HepG2 (cell line): ENCODE results near the gene TOX2. TPM values are rescaled to one million over a fixed set of nuclear protein-coding genes. Genes with fewer than 3 reads are reported as not detected.

Experiments used
- ATAC-seq: fragments of 200-7000 bp; cut with Tn5 transposase; 3 replicates; pipeline ENCODE4 v1.9.1; 2020; ENCODE audit warnings: mild to moderate bottlenecking, moderate library complexity
- BruUV-seq: library from RNA; stranded (reverse); fragments of 400-500 nt; replicated peaks from 2 replicates; lab custom pipeline; 2021; lab: Mats Ljungman, UMichigan
- CTCF ChIA-PET: fragments of 300-600 bp; formaldehyde crosslinking; extraction: SDS; loops from one replicate; lab custom pipeline; 2021; ENCODE audit warnings: low total read pairs, inconsistent platforms, low intra/inter-chr PET ratio; lab: Yijun Ruan, JAX
- POLR2A ChIA-PET: fragments of 350-600 bp; sonication (Branson Sonifier 250); formaldehyde crosslinking; loops from one replicate; lab custom pipeline; 2020; ENCODE audit warnings: antibody characterized with exemption, inconsistent platforms; lab: Yijun Ruan, JAX
- DNase-seq: peaks from one replicate; pipeline ENCODE4 v3.0.0-alpha.2; 2015; ENCODE audit warnings: low spot score
- FAIRE-seq: peaks from 3 replicates; lab custom pipeline; 2011; peaks lifted over from hg19 to GRCh38; lab: Jason Lieb, UNC
- H2AFZ ChIP-seq: one replicate; pipeline ENCODE4 v1.6.1; 2011; ENCODE audit warnings: low read length, inconsistent platforms
- H3K27ac ChIP-seq: fragments of 300-600 bp; 3 replicates; pipeline ENCODE4 v1.8.0; 2011; ENCODE audit warnings: mixed run types, mild to moderate bottlenecking, mixed read lengths, low read length, inconsistent platforms; ENCODE audit not compliant: insufficient read depth; ENCODE audit errors: extremely low read length
- H3K27me3 ChIP-seq, 2 experiments: fragments of 200-600 bp in 1 of 2; 2 replicates in 1 of 2; 3 replicates in 1 of 2; pipeline versions ENCODE4 v1.6.0 to v1.8.0; 2011; ENCODE audit warnings: low read length in 2 of 2, mild to moderate bottlenecking in 2 of 2, moderate library complexity in 2 of 2, inconsistent platforms in 1 of 2; ENCODE audit not compliant: insufficient read depth in 2 of 2, control insufficient read depth in 1 of 2
- H3K36me3 ChIP-seq, 2 experiments: fragments of 200-600 bp in 1 of 2; replicated peaks in 1 of 2; 2 replicates in 1 of 2; 3 replicates in 1 of 2; pipeline versions ENCODE4 v1.5.1 to v1.8.0; 2011; ENCODE audit warnings: low read length in 2 of 2, inconsistent platforms in 1 of 2; ENCODE audit not compliant: insufficient read depth in 2 of 2, control insufficient read depth in 1 of 2
- H3K4me1 ChIP-seq: 2 replicates; pipeline ENCODE4 v1.5.1; 2012; ENCODE audit warnings: low read length, inconsistent platforms; ENCODE audit not compliant: insufficient read depth
- H3K4me2 ChIP-seq: 2 replicates; pipeline ENCODE4 v1.6.0; 2011; ENCODE audit warnings: low read depth, low read length, inconsistent platforms
- H3K4me3 ChIP-seq, 3 experiments: fragments of 200-600 bp in 1 of 3; sonication (generic), shearing (Covaris generic) in 1 of 3; replicated peaks in 1 of 3; 2 replicates each; pipeline ENCODE4 v1.5.1; 2011 to 2016; ENCODE audit warnings: low read length in 3 of 3, inconsistent platforms in 2 of 3, low read depth in 2 of 3, mild to moderate bottlenecking in 2 of 3, control low read depth in 1 of 3, mixed read lengths in 1 of 3; ENCODE audit not compliant: insufficient read depth in 1 of 3
- H3K79me2 ChIP-seq: one replicate; pipeline ENCODE4 v1.6.1; 2011; ENCODE audit warnings: low read length, inconsistent platforms; ENCODE audit not compliant: insufficient read depth
- H3K9ac ChIP-seq: 2 replicates; pipeline ENCODE4 v1.6.0; 2011; ENCODE audit warnings: mild to moderate bottlenecking, low read depth, low read length, inconsistent platforms; ENCODE audit not compliant: insufficient read depth
- H3K9me3 ChIP-seq: 2 replicates; pipeline ENCODE4 v1.5.1; 2012; ENCODE audit warnings: mild to moderate bottlenecking, low read length
- H4K20me1 ChIP-seq: 2 replicates; pipeline ENCODE4 v1.6.0; 2011; ENCODE audit warnings: inconsistent platforms, mild to moderate bottlenecking, low read length, moderate library complexity; ENCODE audit not compliant: insufficient read depth
- DNMT3B ChIP-seq: conservative IDR thresholded peaks from 2 replicates; pipeline ENCODE4 v1.6.1; 2016; ENCODE audit warnings: missing biosample characterization, control low read depth
- ELF3 ChIP-seq: IDR thresholded peaks from 2 replicates; pipeline ENCODE4 v1.6.1; 2016; ENCODE audit warnings: missing genetic modification reagents, missing compliant biosample characterization
- FOXA3 ChIP-seq: IDR thresholded peaks from 2 replicates; pipeline ENCODE4 v1.6.1; 2016; ENCODE audit warnings: missing genetic modification reagents, missing compliant biosample characterization
- HIVEP1 ChIP-seq: sonication (generic); formaldehyde crosslinking; IDR thresholded peaks from 2 replicates; pipeline ENCODE4 v1.4.0; 2020; ENCODE audit warnings: mild to moderate bottlenecking, missing genetic modification reagents
- JUNB ChIP-seq: sonication (generic); formaldehyde crosslinking; IDR thresholded peaks from 2 replicates; pipeline ENCODE4 v1.8.0; 2022; ENCODE audit warnings: missing genetic modification reagents, mild to moderate bottlenecking, borderline replicate concordance
- MZF1 ChIP-seq: sonication (generic); formaldehyde crosslinking; IDR thresholded peaks from 2 replicates; pipeline ENCODE4 v1.8.1; 2023; ENCODE audit warnings: mild to moderate bottlenecking, missing genetic modification reagents, borderline replicate concordance
- NONO ChIP-seq, 2 experiments: fragments of 450-650 bp in 1 of 2; sonication (generic) in 1 of 2; formaldehyde crosslinking in 1 of 2; IDR thresholded peaks in 1 of 2; conservative IDR thresholded peaks in 1 of 2; 2 replicates each; pipeline versions ENCODE4 v1.6.1 to v1.8.0; 2017 to 2022; ENCODE audit warnings: mild to moderate bottlenecking in 1 of 2, missing genetic modification reagents in 1 of 2, moderate library complexity in 1 of 2
- NR2C2 ChIP-seq: sonication (generic); formaldehyde crosslinking; IDR thresholded peaks from 2 replicates; pipeline ENCODE4 v1.4.0; 2020; ENCODE audit warnings: missing genetic modification reagents, mild to moderate bottlenecking, moderate library complexity, borderline replicate concordance
- RAD51 ChIP-seq: fragments of 450-650 bp; IDR thresholded peaks from 2 replicates; pipeline ENCODE4 v1.6.1; 2016; ENCODE audit warnings: borderline replicate concordance
- SP2 ChIP-seq: sonication (generic); formaldehyde crosslinking; IDR thresholded peaks from 2 replicates; pipeline ENCODE4 v1.5.1; 2020; ENCODE audit warnings: mild to moderate bottlenecking, missing genetic modification reagents
- TBX3 ChIP-seq: fragments of 450-650 bp; IDR thresholded peaks from 2 replicates; pipeline ENCODE4 v1.6.1; 2017; ENCODE audit warnings: antibody characterized with exemption, mild to moderate bottlenecking, inconsistent platforms, borderline replicate concordance
- TGIF2 ChIP-seq: IDR thresholded peaks from 2 replicates; pipeline ENCODE4 v1.6.1; 2016; ENCODE audit warnings: control low read depth, missing compliant biosample characterization
- ZFP82 ChIP-seq: sonication (generic); formaldehyde crosslinking; IDR thresholded peaks from 2 replicates; pipeline ENCODE4 v1.5.1; 2020; ENCODE audit warnings: mild to moderate bottlenecking, missing genetic modification reagents, borderline replicate concordance
- ZFX ChIP-seq: sonication (generic); formaldehyde crosslinking; IDR thresholded peaks from 2 replicates; pipeline ENCODE4 v1.4.0; 2020; ENCODE audit warnings: mild to moderate bottlenecking, low read depth, missing genetic modification reagents, moderate library complexity
- ZSCAN30 ChIP-seq: sonication (generic); formaldehyde crosslinking; IDR thresholded peaks from 2 replicates; pipeline ENCODE4 v1.5.0; 2020; ENCODE audit warnings: mild to moderate bottlenecking, missing genetic modification reagents
- WGBS: methylation state at CpG from one replicate; pipeline ENCODE4 v1.1.6; 2017; ENCODE audit warnings: low lambda C conversion rate; 5-methylcytosine and 5-hydroxymethylcytosine counted together
- in situ Hi-C: cut with HindIII; loops from 2 replicates; pipeline ENCODE4 v1.10.0; 2017; ENCODE audit warnings: low pct_unique_long_range_greater_than_20kb; ENCODE audit not compliant: extremely low pct_ligation_motif_present
- intact Hi-C: fragments of 100-400 bp; cut with micrococcal nuclease; formaldehyde crosslinking; loops from one replicate; pipeline ENCODE4 v1.10.0; 2022; ENCODE audit not compliant: unreplicated experiment
- polyA plus RNA-seq, 8 experiments: library from polyadenylated mRNA; depleted of rRNA in 3 of 8; stranded (reverse) in 7 of 8; unstranded in 1 of 8; fragments of >200 nt; fragmentation: Illumina TruSeq in 4 of 8; extraction: Trizol in 4 of 8; gene quantifications; 2 replicates each; pipeline versions ENCODE4 v1.2.1 to v1.2.3, GENCODE V29; 2011 to 2016; ENCODE audit warnings: low read depth in 4 of 8, missing spikeins in 1 of 8, mixed read lengths in 1 of 8; ENCODE audit not compliant: insufficient read depth in 1 of 8
- total RNA-seq, 5 experiments: library from RNA; depleted of rRNA; stranded (reverse); fragments of >200 nt; fragmentation: Illumina TruSeq; extraction: Trizol; gene quantifications; 2 replicates each; pipeline ENCODE4 v1.2.3, GENCODE V29; 2016; ENCODE audit warnings: low read depth in 1 of 5
- TF ChIP-seq, protein P1 (sequence below): sonication (generic); formaldehyde crosslinking; IDR thresholded peaks from 2 replicates; pipeline ENCODE4 v1.5.1; 2020; ENCODE audit warnings: missing genetic modification reagents, mild to moderate bottlenecking, borderline replicate concordance
- TF ChIP-seq, protein P2 (sequence below): sonication (generic); formaldehyde crosslinking; IDR thresholded peaks from 2 replicates; pipeline ENCODE4 v1.4.0; 2020; ENCODE audit warnings: missing genetic modification reagents, borderline replicate concordance
- TF ChIP-seq, protein P3 (sequence below): sonication (generic); formaldehyde crosslinking; IDR thresholded peaks from 2 replicates; pipeline ENCODE4 v1.4.0; 2020; ENCODE audit warnings: missing genetic modification reagents, borderline replicate concordance
- TF ChIP-seq, protein P4 (sequence below): sonication (generic); formaldehyde crosslinking; IDR thresholded peaks from 2 replicates; pipeline ENCODE4 v1.8.0; 2022; ENCODE audit warnings: missing genetic modification reagents, low read depth, mild to moderate bottlenecking, borderline replicate concordance

The TOX2 gene
- total and polyA plus RNA-seq, 2 of the 13 experiments (the other 11 are each of a cell fraction or from before 2014, with no cell fraction given): not detected

DNA sequence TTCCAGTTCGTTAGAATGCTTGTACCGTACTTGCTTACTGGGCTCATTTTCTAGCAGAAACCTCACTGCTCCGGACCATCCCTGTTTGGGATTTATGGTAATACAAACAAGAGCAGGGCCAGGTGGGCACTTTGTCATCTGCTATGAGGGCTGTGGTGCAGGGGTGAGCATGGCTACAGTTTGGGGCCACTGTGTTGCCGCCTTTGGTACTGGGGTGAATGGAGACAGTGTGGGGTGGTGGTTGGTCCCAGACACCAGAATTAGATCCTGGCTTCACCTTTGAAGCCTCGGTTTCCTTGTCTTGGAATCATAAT is 95.0 kb downstream of the TOX2 start:
- no peak overlapping the region for H3K27ac ChIP-seq
- H3K79me2 ChIP-seq: no peaks in the 10 kb centered on the region
- no peak overlapping the region for H3K4me2 ChIP-seq
- DNase-seq (no peak), ATAC-seq (no peak), FAIRE-seq (no peak)
- in situ Hi-C loops: no loop called here
- H3K9me3 ChIP-seq: no peaks in the 10 kb centered on the region
- H2AFZ ChIP-seq: no peak overlapping the region
- H3K4me3 ChIP-seq: no peak overlapping the region
- POLR2A ChIA-PET: no interaction called here
- H3K27me3 ChIP-seq: peaks cover 0 to 25% of the 10 kb centered on the region in 2 experiments; a peak in 3 of 5 replicates
- H3K4me1 ChIP-seq: no peaks in the 10 kb centered on the region
- H3K36me3 ChIP-seq: no peaks in the 10 kb centered on the region
- BruUV-seq: no TSS peak
- CTCF ChIA-PET: no interaction called here
- no peak overlapping the region for H3K9ac ChIP-seq
- intact Hi-C loops: no loop called here
- no peaks in the 10 kb centered on the region for H4K20me1 ChIP-seq
- WGBS: 2% methylated on average over 5 of the region's 5 CpGs
- TF ChIP-seq SP2 (CRISPR knock-in tag) (no peak), RAD51 (no peak), TBX3 (no peak), JUNB (CRISPR knock-in tag) (no peak), HIVEP1 (CRISPR knock-in tag) (no peak), DNMT3B (CRISPR knock-in tag) (no peak), ZFP82 (CRISPR knock-in tag) (no peak), ZSCAN30 (CRISPR knock-in tag) (no peak), TGIF2 (CRISPR knock-in tag) (no peak), NONO (IDR thresholded peaks at IDR 0.05) (no peak), NONO (CRISPR knock-in tag; conservative IDR thresholded peaks at IDR 0.05) (no peak), FOXA3 (CRISPR knock-in tag) (no peak), NR2C2 (no peak), MZF1 (CRISPR knock-in tag) (no peak), ZFX (CRISPR knock-in tag) (no peak), ELF3 (no peak)
- TF ChIP-seq, protein P1, sequence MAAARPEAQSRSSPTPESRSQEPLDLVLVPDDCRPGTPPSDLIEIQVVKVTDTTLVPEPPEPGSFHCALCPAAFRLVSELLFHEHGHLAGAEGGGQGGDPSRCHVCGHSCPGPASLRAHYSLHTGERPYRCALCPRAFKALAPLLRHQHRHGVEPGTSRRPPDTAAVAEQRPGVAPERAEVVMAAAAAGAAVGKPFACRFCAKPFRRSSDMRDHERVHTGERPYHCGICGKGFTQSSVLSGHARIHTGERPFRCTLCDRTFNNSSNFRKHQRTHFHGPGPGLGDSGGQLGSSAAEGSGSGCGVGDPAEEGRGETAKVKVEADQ (CRISPR knock-in tag): no peak
- TF ChIP-seq, protein P2, sequence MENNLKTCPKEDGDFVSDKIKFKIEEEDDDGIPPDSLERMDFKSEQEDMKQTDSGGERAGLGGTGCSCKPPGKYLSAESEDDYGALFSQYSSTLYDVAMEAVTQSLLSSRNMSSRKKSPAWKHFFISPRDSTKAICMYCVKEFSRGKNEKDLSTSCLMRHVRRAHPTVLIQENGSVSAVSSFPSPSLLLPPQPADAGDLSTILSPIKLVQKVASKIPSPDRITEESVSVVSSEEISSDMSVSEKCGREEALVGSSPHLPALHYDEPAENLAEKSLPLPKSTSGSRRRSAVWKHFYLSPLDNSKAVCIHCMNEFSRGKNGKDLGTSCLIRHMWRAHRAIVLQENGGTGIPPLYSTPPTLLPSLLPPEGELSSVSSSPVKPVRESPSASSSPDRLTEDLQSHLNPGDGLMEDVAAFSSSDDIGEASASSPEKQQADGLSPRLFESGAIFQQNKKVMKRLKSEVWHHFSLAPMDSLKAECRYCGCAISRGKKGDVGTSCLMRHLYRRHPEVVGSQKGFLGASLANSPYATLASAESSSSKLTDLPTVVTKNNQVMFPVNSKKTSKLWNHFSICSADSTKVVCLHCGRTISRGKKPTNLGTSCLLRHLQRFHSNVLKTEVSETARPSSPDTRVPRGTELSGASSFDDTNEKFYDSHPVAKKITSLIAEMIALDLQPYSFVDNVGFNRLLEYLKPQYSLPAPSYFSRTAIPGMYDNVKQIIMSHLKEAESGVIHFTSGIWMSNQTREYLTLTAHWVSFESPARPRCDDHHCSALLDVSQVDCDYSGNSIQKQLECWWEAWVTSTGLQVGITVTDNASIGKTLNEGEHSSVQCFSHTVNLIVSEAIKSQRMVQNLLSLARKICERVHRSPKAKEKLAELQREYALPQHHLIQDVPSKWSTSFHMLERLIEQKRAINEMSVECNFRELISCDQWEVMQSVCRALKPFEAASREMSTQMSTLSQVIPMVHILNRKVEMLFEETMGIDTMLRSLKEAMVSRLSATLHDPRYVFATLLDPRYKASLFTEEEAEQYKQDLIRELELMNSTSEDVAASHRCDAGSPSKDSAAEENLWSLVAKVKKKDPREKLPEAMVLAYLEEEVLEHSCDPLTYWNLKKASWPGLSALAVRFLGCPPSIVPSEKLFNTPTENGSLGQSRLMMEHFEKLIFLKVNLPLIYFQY (CRISPR knock-in tag): no peak
- TF ChIP-seq, protein P3, sequence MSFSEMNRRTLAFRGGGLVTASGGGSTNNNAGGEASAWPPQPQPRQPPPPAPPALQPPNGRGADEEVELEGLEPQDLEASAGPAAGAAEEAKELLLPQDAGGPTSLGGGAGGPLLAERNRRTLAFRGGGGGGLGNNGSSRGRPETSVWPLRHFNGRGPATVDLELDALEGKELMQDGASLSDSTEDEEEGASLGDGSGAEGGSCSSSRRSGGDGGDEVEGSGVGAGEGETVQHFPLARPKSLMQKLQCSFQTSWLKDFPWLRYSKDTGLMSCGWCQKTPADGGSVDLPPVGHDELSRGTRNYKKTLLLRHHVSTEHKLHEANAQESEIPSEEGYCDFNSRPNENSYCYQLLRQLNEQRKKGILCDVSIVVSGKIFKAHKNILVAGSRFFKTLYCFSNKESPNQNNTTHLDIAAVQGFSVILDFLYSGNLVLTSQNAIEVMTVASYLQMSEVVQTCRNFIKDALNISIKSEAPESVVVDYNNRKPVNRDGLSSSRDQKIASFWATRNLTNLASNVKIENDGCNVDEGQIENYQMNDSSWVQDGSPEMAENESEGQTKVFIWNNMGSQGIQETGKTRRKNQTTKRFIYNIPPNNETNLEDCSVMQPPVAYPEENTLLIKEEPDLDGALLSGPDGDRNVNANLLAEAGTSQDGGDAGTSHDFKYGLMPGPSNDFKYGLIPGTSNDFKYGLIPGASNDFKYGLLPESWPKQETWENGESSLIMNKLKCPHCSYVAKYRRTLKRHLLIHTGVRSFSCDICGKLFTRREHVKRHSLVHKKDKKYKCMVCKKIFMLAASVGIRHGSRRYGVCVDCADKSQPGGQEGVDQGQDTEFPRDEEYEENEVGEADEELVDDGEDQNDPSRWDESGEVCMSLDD (CRISPR knock-in tag): no peak
- TF ChIP-seq, protein P4, sequence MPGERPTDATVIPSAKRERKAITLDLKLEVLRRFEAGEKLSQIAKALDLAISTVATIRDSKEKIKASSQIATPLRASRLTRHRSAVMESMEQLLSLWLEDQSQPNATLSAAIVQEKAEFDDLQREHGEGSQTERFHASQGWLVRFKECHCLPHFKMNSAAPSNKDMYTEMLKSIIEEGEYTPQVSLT (CRISPR knock-in tag): no peak
